ENCODE results near the gene ARHGEF3.

Gene ARHGEF3

DNA sequence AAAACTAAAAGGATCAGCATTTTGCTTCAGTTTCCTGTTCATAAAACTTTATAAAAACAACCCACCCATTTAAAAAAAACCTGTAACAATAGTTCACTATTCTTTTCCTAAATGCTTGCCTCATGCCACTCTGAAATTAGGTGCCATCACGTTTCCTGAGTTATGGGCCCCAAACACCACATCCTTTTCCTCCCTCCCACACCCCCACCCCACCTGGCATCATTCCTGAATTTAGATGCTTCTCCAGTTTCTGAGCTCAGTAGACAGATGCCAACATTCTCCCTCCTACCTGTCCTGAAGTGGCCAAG is 11.9 kb upstream of the ARHGEF3 start:
- TF ChIP-seq, protein P1, sequence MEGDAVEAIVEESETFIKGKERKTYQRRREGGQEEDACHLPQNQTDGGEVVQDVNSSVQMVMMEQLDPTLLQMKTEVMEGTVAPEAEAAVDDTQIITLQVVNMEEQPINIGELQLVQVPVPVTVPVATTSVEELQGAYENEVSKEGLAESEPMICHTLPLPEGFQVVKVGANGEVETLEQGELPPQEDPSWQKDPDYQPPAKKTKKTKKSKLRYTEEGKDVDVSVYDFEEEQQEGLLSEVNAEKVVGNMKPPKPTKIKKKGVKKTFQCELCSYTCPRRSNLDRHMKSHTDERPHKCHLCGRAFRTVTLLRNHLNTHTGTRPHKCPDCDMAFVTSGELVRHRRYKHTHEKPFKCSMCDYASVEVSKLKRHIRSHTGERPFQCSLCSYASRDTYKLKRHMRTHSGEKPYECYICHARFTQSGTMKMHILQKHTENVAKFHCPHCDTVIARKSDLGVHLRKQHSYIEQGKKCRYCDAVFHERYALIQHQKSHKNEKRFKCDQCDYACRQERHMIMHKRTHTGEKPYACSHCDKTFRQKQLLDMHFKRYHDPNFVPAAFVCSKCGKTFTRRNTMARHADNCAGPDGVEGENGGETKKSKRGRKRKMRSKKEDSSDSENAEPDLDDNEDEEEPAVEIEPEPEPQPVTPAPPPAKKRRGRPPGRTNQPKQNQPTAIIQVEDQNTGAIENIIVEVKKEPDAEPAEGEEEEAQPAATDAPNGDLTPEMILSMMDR (IDR thresholded peaks at IDR 0.05; ENCODE audit: borderline replicate concordance, control extremely low read depth, extremely low read depth, insufficient read depth, missing control alignments) = no peak
- DNase-seq (ENCODE audit: low spot score) = no peak
- in situ Hi-C loops (cut with MboI; ENCODE audit: low sequenced_read_pairs, unreplicated experiment) = no loop called here

DNA sequence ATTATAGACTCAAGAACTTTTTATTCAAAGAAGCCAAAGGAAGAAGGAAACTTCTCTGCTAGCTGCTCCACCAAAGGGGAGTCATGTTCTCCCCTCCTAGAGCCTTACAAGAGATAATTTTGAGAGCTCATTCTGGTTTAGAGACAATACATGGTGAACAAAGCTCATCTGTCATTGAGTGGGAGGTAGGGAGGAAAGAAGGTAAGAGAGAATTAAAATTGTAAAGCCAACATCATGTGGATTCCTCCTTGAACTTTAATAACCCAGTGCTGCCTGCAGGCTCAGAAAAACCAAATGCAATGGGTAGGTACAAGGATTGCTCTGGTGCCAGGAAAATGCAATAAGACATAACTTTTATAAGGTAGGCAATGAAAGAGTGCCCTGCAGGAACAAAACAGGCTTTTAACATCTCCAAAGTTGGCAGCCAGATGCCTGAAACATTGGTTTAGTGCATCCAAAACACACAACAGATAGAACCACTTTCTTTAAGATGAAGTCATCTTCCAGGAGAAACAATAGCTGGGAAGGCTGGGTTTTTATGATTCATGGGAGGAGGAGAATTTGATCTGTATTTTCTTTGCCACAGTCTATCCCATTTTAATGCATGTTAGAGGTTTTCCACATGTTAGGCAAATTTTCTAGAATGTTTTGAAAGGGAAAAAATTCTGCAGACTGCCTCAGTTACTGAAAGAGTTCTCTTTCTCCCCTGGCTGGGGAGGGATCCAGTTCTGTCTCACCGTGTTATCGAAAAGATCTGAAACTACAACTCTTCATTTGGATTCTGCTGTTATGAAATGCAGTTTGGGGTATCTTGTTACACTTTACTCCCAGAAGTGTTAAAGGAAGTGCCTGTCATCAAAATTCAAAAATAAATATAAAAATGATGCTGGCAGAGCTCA is 11.3 kb upstream of the ARHGEF3 start:
- no peak for DNase-seq (ENCODE audit: low spot score)
- in situ Hi-C loops (cut with MboI; ENCODE audit: low sequenced_read_pairs, unreplicated experiment) = no loop called here
- TF ChIP-seq, protein P1 (IDR thresholded peaks at IDR 0.05; ENCODE audit: borderline replicate concordance, control extremely low read depth, extremely low read depth, insufficient read depth, missing control alignments) = no peak

DNA sequence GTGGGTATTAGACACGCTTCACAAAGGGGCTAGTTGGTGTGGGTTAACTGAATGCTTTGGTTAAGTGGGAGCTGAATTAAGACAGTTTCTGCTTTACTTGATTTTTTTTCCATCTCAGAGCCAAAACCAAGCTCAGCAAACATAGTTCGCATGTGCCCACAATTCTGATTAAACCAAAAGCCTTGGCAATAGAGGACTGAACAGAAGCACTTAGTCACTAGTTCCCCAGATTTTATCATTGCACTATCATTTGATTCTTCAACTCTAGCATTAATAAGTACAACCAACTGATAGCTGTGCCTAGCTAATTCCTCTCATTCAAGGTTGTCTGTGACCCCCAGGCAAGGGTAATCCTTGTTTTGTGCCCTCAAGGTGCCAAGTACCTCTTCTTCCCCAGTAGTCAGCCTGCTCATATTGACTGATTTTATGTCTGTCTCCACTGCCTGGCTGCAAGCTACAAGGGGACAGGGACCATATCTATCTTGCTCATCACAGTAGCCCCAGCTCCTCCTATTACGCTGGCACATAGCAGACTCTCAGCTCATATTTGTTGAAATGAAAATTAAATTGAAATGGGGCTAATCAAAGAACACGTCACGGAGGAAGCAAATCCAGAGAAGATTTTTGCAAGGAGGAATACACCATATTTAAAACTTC is 9.9 kb upstream of the ARHGEF3 start:
- TF ChIP-seq, protein P1 (IDR thresholded peaks at IDR 0.05; ENCODE audit: borderline replicate concordance, control extremely low read depth, extremely low read depth, insufficient read depth, missing control alignments) = no peak
- in situ Hi-C loops (cut with MboI; ENCODE audit: low sequenced_read_pairs, unreplicated experiment) = no loop called here
- DNase-seq (ENCODE audit: low spot score) = no peak

DNA sequence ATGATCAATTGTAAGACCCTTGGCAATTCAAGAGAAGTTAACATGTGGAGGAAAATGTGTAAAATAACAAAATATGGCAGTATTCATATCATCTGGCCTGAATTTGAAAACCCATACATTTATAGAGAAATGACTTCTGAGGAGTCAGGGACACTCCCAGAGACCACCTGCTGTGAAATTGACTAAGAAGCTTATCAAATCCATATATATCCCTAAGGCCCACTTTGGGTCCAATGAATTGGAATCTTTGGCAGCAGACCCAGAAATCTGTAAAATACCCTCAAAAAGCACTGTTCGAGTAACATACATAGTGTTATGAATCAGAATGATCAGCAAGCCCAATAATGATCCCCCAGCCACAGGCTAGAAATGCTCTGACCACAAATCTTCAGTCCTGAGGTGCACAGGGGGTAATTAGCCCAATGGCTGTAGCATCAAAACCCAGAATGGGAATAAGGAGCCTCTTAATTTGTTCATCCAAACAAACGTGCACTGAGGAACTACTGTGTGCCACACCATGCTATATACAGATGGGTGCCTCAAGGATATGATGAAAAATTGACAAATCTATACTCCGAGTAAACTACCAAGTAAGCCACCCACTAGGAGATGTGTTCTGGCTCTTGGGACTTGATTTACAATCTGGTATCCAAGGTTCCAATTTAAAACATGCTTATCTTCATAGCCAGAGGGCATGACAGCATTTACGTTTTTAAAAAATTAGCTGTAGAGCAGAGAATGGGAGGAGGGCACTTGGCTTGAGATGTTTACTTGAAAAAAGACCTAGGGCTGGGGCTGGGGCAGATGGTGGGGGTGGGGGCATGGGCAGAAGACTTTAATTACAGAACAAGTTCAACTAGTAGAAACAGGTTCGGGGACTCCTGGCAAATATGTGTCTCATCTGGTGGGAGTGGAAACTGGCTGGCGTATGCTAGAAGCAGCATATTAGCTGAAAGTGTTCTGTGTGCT is 9.1 kb upstream of the ARHGEF3 start:
- in situ Hi-C loops (cut with MboI; ENCODE audit: low sequenced_read_pairs, unreplicated experiment) = no loop called here
- no peak for DNase-seq (ENCODE audit: low spot score)
- TF ChIP-seq, protein P1 (IDR thresholded peaks at IDR 0.05; ENCODE audit: borderline replicate concordance, control extremely low read depth, extremely low read depth, insufficient read depth, missing control alignments) = no peak

DNA sequence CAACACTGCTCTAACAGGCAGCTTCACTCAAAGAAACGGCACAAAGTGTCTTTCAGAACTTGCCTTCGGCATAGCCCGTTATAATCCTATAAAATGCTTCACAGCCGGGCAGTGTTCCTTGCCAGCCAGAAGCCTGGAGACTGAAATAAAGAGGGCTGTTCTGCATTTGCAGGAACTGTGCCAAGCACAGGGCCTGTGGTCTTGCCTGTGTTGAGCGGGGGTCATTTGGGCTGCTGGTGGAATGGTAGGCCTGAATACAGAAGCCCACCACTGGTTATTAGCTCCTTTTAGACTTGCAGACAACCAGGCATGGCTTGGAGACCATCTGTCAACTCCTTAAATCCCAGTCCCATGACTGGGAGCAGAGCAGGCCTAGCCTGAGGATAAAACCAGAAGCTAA is 4.7 kb upstream of the ARHGEF3 start:
- no peak for DNase-seq (ENCODE audit: low spot score)
- in situ Hi-C loops (cut with MboI; ENCODE audit: low sequenced_read_pairs, unreplicated experiment) = no loop called here
- TF ChIP-seq, protein P1 (IDR thresholded peaks at IDR 0.05; ENCODE audit: borderline replicate concordance, control extremely low read depth, extremely low read depth, insufficient read depth, missing control alignments) = no peak

DNA sequence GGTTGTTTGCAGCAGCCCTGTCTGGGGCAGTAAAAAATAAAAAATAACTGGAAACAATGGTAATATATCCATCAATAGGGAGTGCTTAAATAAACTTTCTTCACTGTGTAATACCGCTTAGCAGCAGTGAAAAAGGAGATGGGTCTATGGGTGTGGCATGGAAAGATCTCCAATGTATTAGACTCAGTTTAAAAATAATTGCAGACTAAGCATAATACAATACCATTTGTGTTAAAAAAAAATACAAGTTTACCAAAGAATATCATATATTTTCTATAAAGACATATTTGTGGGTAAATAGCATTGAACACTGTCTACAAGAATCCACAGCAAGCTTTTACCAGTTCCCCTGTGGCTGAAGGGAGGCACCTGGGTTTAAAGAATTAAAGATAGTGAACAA is 1.0 kb upstream of the ARHGEF3 start:
- TF ChIP-seq, protein P1 (IDR thresholded peaks at IDR 0.05; ENCODE audit: borderline replicate concordance, control extremely low read depth, extremely low read depth, insufficient read depth, missing control alignments) = no peak
- in situ Hi-C loops (cut with MboI; ENCODE audit: low sequenced_read_pairs, unreplicated experiment) = no loop called here
- no peak for DNase-seq (ENCODE audit: low spot score)
